Neural cell (in vitro differentiated cells): ENCODE measurements around the gene UBFD1. TPM values are rescaled to one million over a fixed set of nuclear protein-coding genes. Genes with fewer than 3 reads are reported as not detected.

Source experiments
- H2AFZ ChIP-seq: fragments of 200-600, 300-800 bp; sonication (generic), shearing (Covaris generic); 2 replicates; pipeline ENCODE4 v1.6.0; 2014; ENCODE audit warnings: low read depth, mild to moderate bottlenecking, antibody characterized with exemption, low read length, moderate library complexity
- H3F3A ChIP-seq: fragments of 200-600 bp; shearing (Covaris generic); 2 replicates; pipeline ENCODE4 v1.6.1; 2016; ENCODE audit warnings: mild to moderate bottlenecking, moderate library complexity, mixed read lengths, antibody characterized with exemption, low read length; ENCODE audit not compliant: insufficient read depth, poor library complexity, severe bottlenecking
- H3K27ac ChIP-seq: fragments of 200-600, 300-800 bp; sonication (generic), shearing (Covaris generic); 2 replicates; pipeline ENCODE4 v1.5.1; 2014; ENCODE audit warnings: mild to moderate bottlenecking, low read length, moderate library complexity
- H3K27me3 ChIP-seq: fragments of 300-800, 200-600 bp; sonication (generic), shearing (Covaris generic); 2 replicates; pipeline ENCODE4 v1.6.0; 2014; ENCODE audit warnings: mild to moderate bottlenecking, low read depth, low read length, moderate library complexity; ENCODE audit not compliant: insufficient read depth
- H3K36me3 ChIP-seq: fragments of 300-800, 200-600 bp; sonication (generic), shearing (Covaris generic); 2 replicates; pipeline ENCODE4 v1.5.1; 2014; ENCODE audit warnings: mild to moderate bottlenecking, antibody characterized with exemption, low read length, moderate library complexity; ENCODE audit not compliant: insufficient read depth
- H3K4me2 ChIP-seq: fragments of 300-800, 200-600 bp; sonication (generic), shearing (Covaris generic); 2 replicates; pipeline ENCODE4 v1.6.0; 2014; ENCODE audit warnings: mild to moderate bottlenecking, low read length
- H3K4me3 ChIP-seq: fragments of 300-800, 200-600 bp; sonication (generic), shearing (Covaris generic); 2 replicates; pipeline ENCODE4 v1.5.1; 2014; ENCODE audit warnings: mild to moderate bottlenecking, low read length, moderate library complexity
- H3K79me2 ChIP-seq: fragments of 200-600 bp; shearing (Covaris generic); replicated peaks from 2 replicates; pipeline ENCODE4 v1.6.0; 2014; ENCODE audit warnings: mild to moderate bottlenecking, low read length, moderate library complexity; ENCODE audit not compliant: insufficient read depth
- H3K9ac ChIP-seq: fragments of 300-800, 200-600 bp; sonication (generic), shearing (Covaris generic); 2 replicates; pipeline ENCODE4 v1.6.1; 2016; ENCODE audit warnings: mild to moderate bottlenecking, low read length, mixed read lengths
- H3K9me2 ChIP-seq: fragments of 200-600 bp; shearing (Covaris generic); 2 replicates; pipeline ENCODE4 v1.6.1; 2016; ENCODE audit warnings: mild to moderate bottlenecking, low read length, mixed read lengths; ENCODE audit not compliant: insufficient read depth
- H3K9me3 ChIP-seq: fragments of 200-600, 300-800 bp; sonication (generic), shearing (Covaris generic); 2 replicates; pipeline ENCODE4 v1.6.1; 2016; ENCODE audit warnings: mild to moderate bottlenecking, mixed run types, low read length, moderate library complexity, mixed read lengths
- H4K20me1 ChIP-seq: fragments of 200-600 bp; shearing (Covaris generic); 2 replicates; pipeline ENCODE4 v1.6.1; 2016; ENCODE audit warnings: mild to moderate bottlenecking, mixed run types; ENCODE audit not compliant: insufficient read depth
- EP300 ChIP-seq: fragments of 450-650 bp; conservative IDR thresholded peaks from 2 replicates; pipeline ENCODE4 v1.6.1; 2014; ENCODE audit warnings: antibody characterized with exemption, mild to moderate bottlenecking, moderate library complexity; ENCODE audit not compliant: poor library complexity, severe bottlenecking
- EZH2 ChIP-seq: fragments of 200-600, 300-800 bp; shearing (Covaris generic), sonication (generic); IDR thresholded peaks from 2 replicates; pipeline ENCODE4 v1.6.1; 2014; ENCODE audit warnings: antibody characterized with exemption, low read length, borderline replicate concordance, mild to moderate bottlenecking; ENCODE audit not compliant: insufficient read depth, poor library complexity, severe bottlenecking
- MXI1 ChIP-seq: fragments of 450-650 bp; conservative IDR thresholded peaks from 2 replicates; pipeline ENCODE4 v1.6.1; 2014; ENCODE audit warnings: antibody characterized with exemption, mild to moderate bottlenecking; ENCODE audit not compliant: poor library complexity, severe bottlenecking
- POLR2AphosphoS5 ChIP-seq: IDR thresholded peaks from 2 replicates; pipeline ENCODE4 v1.6.1; 2012
- RAD21 ChIP-seq: fragments of 450-650 bp; conservative IDR thresholded peaks from 2 replicates; pipeline ENCODE4 v1.6.1; 2014; ENCODE audit warnings: antibody characterized with exemption, mild to moderate bottlenecking, moderate library complexity
- SMC3 ChIP-seq: fragments of 450-650 bp; conservative IDR thresholded peaks from 2 replicates; pipeline ENCODE4 v1.6.1; 2014; ENCODE audit warnings: antibody characterized with exemption, mild to moderate bottlenecking, moderate library complexity; ENCODE audit not compliant: poor library complexity
- TAF1 ChIP-seq: IDR thresholded peaks from 2 replicates; pipeline ENCODE4 v1.6.1; 2012; ENCODE audit warnings: low read depth
- polyA plus RNA-seq: library from polyadenylated mRNA; depleted of rRNA; stranded (reverse); fragments of >200 nt; gene quantifications from 2 replicates; pipeline ENCODE4 v1.2.3, GENCODE V29; 2014
- TF ChIP-seq, protein P1 (sequence below): fragments of 450-650 bp; IDR thresholded peaks from 2 replicates; pipeline ENCODE4 v1.5.1; 2014; ENCODE audit warnings: antibody characterized with exemption, mild to moderate bottlenecking, moderate library complexity; ENCODE audit not compliant: poor library complexity, severe bottlenecking
- TF ChIP-seq, protein P2 (sequence below): IDR thresholded peaks from 2 replicates; pipeline ENCODE4 v1.6.1; 2012; ENCODE audit warnings: borderline replicate concordance

Gene UBFD1
- polyA plus RNA-seq, 1 donor from 2014 or later: 94.3 TPM

DNA sequence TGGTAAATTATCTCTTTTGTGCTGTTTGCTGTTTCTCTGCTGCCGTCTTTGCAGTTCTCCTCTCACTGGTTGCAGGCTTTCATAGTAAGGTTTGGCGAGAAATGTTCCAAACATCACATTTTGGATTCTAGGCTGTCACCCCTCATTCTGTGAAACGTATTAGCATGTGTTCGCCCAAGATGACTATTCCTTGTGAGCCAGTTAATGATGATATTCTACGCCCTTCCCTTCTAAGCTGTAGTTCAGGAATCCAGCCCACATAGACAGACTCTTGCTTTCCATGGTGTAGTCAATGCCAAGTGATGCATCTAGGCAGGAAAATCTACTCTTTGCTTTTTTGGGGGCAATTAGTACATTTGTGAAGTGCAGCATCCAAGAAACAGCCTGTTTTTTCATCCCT is 14.4 kb downstream of the UBFD1 start:
- no peaks in the 10 kb centered on the region for H3K9me3 ChIP-seq
- H3K4me2 ChIP-seq: no peak overlapping the region
- H3K9ac ChIP-seq: no peak overlapping the region
- H3K9me2 ChIP-seq: no peaks in the 10 kb centered on the region
- no peaks in the 10 kb centered on the region for H3F3A ChIP-seq
- TF ChIP-seq EZH2 (no peak), MXI1 (no peak), RAD21 (no peak), POLR2AphosphoS5 (no peak), TAF1 (no peak), EP300 (no peak), SMC3 (no peak)
- TF ChIP-seq, protein P1, sequence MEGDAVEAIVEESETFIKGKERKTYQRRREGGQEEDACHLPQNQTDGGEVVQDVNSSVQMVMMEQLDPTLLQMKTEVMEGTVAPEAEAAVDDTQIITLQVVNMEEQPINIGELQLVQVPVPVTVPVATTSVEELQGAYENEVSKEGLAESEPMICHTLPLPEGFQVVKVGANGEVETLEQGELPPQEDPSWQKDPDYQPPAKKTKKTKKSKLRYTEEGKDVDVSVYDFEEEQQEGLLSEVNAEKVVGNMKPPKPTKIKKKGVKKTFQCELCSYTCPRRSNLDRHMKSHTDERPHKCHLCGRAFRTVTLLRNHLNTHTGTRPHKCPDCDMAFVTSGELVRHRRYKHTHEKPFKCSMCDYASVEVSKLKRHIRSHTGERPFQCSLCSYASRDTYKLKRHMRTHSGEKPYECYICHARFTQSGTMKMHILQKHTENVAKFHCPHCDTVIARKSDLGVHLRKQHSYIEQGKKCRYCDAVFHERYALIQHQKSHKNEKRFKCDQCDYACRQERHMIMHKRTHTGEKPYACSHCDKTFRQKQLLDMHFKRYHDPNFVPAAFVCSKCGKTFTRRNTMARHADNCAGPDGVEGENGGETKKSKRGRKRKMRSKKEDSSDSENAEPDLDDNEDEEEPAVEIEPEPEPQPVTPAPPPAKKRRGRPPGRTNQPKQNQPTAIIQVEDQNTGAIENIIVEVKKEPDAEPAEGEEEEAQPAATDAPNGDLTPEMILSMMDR: no peak
- TF ChIP-seq, protein P2, sequence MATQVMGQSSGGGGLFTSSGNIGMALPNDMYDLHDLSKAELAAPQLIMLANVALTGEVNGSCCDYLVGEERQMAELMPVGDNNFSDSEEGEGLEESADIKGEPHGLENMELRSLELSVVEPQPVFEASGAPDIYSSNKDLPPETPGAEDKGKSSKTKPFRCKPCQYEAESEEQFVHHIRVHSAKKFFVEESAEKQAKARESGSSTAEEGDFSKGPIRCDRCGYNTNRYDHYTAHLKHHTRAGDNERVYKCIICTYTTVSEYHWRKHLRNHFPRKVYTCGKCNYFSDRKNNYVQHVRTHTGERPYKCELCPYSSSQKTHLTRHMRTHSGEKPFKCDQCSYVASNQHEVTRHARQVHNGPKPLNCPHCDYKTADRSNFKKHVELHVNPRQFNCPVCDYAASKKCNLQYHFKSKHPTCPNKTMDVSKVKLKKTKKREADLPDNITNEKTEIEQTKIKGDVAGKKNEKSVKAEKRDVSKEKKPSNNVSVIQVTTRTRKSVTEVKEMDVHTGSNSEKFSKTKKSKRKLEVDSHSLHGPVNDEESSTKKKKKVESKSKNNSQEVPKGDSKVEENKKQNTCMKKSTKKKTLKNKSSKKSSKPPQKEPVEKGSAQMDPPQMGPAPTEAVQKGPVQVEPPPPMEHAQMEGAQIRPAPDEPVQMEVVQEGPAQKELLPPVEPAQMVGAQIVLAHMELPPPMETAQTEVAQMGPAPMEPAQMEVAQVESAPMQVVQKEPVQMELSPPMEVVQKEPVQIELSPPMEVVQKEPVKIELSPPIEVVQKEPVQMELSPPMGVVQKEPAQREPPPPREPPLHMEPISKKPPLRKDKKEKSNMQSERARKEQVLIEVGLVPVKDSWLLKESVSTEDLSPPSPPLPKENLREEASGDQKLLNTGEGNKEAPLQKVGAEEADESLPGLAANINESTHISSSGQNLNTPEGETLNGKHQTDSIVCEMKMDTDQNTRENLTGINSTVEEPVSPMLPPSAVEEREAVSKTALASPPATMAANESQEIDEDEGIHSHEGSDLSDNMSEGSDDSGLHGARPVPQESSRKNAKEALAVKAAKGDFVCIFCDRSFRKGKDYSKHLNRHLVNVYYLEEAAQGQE: no peak
- no peaks in the 10 kb centered on the region for H3K79me2 ChIP-seq
- H3K4me3 ChIP-seq: no peak overlapping the region
- no peaks in the 10 kb centered on the region for H4K20me1 ChIP-seq
- H2AFZ ChIP-seq: no peak overlapping the region
- H3K27me3 ChIP-seq: no peaks in the 10 kb centered on the region
- no peak overlapping the region for H3K27ac ChIP-seq
- H3K36me3 ChIP-seq: no peaks in the 10 kb centered on the region

DNA sequence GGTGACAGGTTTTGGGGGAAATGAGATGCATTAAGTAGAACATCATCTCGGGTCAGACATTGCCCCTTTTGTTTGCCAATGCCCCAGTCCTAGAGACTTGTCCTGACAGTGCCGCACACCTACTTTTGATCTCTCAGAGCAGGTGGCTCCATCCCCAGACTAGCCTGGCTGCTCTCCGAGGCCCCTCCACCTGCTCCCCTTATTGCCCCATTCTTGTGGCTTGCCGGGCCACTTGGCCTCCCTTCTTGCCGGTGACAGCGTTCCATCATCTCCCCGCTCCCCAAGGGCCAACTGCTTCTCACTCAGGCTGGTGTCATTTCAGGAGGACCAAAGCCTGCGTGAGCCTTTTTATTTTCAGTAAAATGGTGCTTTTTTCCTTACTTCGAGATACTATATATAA is 14.9 kb downstream of the UBFD1 start:
- Histone ChIP-seq H4K20me1 (no peaks in the 10 kb centered on the region), H3K4me3 (no peak overlapping the region), H3K27ac (no peak overlapping the region), H3K27me3 (no peaks in the 10 kb centered on the region), H3K4me2 (no peak overlapping the region), H3K9ac (no peak overlapping the region), H3K9me3 (no peaks in the 10 kb centered on the region), H2AFZ (no peak overlapping the region), H3K79me2 (no peaks in the 10 kb centered on the region), H3K9me2 (no peaks in the 10 kb centered on the region), H3F3A (no peaks in the 10 kb centered on the region), H3K36me3 (peaks cover 1% of the 10 kb centered on the region)
- no peak for TF ChIP-seq MXI1
- TF ChIP-seq EP300: no peak
- no peak for TF ChIP-seq EZH2
- TF ChIP-seq RAD21: no peak
- TF ChIP-seq TAF1: no peak
- TF ChIP-seq, protein P2: no peak
- no peak for TF ChIP-seq POLR2AphosphoS5
- TF ChIP-seq SMC3: no peak
- TF ChIP-seq, protein P1: no peak
